ENCODE measurements around the gene SLC2A9.

Gene SLC2A9

DNA sequence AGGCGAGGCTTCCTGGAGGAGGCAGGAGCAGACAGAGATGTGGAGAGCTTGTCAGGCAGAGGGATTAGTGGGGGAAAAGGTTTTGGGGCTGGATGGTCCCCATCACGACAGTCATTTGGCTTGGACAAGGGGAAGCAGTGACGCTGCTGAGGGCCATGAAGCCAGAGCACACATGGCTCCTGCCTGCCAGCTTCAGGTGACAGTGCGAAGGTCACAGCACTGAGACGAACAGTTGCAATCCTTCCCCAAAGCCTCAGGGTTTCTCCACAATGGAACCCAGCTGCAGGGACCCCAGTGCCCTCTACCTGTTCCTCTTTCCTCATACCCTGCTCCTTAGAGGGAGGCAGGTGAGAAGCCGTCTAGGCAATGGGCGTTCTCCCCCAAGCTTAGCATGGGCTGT is 129.6 kb downstream of the SLC2A9 start:
- DNase-seq (ENCODE audit: low spot score) = no peak

DNA sequence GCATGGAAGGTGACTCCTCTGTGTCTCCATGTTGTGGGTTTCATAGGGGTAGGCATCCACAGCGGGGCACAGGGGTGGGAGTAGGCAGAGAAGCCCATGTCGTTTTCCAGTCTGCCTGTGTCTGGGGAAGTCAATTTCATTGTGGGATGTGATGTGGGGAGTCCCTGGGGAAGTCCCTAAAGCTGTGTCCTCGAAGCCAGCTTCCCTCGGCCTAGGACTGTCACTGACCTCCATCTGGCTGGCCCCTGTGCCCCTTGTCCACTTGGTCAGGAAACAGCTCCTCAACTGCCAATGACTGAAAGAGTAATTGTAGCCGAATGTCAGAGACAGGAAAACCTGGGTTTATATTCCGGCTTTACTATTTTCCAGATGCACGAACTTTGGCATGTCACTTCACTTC is 130.2 kb downstream of the SLC2A9 start:
- DNase-seq (ENCODE audit: low spot score) = no peak

DNA sequence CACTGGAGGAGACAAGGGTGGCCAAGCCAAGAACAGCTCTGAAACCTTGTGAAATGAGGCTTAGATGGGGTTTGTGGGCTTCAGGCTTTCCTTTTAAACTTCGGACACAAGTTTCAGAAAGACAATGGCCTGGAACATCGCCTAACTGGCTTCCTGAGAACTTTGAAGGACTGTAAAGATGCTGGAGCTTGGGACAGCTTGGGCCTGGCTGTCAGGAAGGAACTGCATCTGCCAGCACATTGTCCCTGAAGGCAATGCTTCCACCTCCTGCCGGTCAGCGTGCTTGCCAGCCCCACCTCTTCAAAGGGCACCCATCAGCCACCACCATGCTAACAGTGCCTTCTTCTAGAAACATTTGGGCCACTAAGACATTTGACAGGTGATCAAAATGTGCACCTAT is 132.0 kb downstream of the SLC2A9 start:
- no peak for DNase-seq (ENCODE audit: low spot score)

DNA sequence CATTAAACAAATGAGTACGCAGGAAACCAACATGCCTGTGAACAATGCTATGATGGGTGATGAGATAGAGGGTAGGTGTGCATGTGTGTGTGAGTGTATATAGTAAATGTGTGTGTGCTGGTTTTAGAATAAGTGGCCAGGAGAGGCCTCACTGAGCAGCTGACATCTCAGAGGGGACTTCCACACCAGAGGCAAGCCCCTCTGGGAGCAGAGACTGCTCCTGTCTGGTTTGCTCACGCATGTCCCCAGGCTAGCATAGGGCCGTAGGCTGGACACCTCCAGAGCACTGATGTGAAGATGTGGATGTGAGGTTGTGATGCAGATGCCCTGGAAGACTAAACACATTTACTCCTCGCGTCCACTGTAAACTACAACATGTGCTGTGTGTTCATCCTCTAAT is 135.3 kb downstream of the SLC2A9 start:
- DNase-seq (ENCODE audit: low spot score) = no peak

DNA sequence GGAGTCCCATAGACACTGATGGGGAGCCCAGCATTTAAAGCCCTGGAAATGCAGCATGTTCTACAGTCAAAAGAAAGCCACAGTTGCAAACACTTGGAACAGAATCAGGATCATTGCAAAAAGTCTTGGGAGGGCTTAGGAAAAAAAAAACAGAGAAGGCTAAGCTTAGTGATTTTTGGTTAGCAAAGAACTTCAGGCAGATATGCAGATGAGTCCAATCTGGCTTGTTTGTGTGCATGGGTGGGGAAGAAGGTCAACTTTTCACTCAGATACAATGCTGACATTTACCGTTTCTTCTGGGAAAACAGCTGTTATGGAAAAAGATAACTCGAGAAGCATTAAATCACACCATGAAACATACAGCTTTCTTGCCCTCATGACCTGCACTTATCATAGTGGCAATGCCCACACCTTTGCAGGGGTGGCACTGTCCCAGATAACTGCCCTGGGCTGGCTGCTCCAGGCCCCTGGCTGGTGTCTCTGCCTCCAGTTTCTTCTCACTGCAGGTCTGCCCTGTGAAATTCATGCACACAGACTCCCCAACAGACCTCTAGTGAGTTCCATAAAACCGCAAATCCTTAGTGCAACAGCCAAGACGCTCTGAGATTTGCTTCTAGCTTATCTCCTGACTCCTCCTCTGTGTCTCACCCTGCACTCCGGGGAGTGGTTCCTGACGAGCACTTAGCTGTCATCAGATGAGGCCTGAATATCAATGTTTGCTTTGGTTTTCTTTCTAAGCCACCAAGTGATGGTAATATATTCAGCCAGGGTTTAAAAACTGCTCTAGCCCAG is 140.7 kb downstream of the SLC2A9 start:
- no peak for DNase-seq (ENCODE audit: low spot score)

DNA sequence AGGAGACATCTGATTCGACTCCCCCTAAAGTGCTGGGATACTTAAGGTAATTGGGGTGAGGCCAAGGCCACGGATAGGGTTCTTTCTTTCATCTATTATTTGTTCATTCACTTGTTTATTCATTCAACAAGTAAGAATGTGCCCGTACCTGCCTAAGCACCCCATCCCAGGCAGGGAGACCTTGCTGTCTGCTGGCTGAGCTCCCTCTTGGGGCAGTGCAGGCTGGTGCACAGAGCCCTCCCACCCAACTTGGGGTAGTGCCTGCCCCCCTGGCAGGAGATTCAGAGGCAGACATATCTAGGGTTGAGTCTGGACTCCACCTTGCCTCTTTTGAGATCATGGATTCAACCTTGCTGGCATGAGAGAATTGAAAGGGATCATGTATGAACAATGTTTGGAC is 144.2 kb downstream of the SLC2A9 start:
- DNase-seq (ENCODE audit: low spot score) = no peak

DNA sequence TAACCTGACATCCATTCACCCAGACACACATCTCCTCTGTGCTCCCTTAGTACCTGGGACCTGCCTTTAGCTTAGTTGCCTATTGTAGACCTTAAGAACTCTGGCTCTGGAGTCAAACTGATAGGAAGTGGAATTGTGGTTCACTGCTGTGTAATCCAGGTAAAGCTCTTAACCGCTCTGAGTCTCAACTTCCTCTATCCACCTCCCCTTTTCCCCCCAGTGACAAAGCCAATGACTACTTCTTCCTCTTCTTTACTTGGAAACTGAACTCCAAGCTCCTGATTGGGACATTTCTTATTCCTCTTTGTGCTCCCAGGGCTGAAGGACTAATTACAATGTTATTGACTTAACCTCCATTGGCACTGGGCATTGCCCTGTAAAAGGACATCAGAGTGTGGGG is 145.8 kb downstream of the SLC2A9 start:
- no peak for DNase-seq (ENCODE audit: low spot score)

DNA sequence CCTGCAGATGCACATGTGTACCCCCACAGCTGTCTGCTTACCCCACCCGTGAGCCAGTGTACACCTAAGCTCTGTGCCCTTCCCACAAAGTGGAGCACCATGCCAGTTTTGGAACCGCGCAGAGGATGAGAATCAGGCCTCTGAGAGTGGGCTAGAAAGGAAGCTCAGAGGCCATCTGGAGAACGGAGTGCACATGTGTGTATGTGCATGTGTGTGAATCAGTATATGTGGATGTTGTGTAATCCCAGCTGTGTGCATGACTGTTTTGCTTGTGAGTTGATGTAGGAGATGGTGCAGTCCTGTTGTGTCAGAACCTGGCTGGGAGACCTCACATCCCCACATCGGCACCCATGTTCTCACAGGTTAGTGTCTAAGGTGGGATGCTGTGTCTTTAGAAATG is 146.9 kb downstream of the SLC2A9 start:
- no peak for DNase-seq (ENCODE audit: low spot score)

DNA sequence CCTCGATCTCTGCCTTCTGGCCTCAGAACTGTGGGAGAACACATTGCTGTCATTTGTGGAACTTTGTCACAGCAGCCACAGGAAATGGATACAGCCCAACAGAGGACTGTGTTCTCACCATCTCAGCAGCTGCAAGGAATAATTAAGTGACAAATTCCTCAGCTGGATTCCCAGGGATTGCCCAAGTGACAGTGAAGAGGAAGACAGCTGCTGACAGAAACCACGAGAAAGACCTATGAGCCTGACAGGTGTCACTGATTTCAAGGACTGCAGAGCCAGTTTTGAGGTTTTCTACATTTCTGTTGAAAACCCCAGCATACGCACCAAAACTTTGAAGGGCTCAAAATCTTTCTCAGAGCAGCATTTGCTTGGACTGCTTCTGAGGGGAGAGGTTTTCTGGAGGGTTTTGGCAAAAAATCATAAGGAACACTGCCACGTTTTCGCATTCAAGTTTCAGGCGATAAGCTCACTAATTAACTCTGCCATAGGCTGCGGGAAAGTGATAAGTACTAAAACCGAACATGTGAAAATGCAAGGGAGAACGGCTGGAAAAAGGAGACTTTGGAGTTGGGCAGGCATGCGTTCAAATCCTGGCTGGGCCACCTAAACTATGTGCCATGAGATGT is 151.0 kb downstream of the SLC2A9 start:
- no peak for DNase-seq (ENCODE audit: low spot score)

DNA sequence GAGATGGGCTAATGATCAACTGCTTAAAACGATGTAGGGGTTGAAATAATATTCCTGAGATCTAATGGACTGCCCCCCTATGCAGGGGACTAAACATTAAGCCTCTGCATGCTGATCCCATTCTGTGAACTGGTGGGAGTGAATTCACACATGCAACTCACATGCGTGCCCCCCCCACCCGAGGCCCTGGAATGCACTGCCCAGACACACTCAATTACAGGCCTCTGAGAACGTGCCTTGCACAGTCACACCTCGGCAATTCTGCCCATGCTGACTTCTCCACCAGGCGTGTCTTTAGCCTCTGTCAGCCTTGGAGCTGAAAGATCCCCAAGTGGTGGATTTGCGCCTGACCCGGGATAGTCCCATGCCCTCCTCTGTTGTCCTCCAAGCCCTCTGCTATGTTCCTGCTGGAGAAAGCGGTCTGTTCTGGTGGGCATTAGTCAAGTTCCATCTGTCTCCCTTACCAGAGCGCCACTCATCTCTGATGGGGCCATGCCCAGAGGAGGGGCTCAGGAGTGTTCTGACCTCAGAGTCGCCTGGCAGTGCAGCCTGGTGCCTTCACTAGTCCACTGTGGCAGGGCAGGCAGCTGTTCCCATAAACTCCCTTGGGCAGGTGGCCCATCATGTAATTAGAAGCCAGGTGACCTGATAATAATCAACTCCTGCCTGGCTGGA is 153.4 kb downstream of the SLC2A9 start:
- no peak for DNase-seq (ENCODE audit: low spot score)

DNA sequence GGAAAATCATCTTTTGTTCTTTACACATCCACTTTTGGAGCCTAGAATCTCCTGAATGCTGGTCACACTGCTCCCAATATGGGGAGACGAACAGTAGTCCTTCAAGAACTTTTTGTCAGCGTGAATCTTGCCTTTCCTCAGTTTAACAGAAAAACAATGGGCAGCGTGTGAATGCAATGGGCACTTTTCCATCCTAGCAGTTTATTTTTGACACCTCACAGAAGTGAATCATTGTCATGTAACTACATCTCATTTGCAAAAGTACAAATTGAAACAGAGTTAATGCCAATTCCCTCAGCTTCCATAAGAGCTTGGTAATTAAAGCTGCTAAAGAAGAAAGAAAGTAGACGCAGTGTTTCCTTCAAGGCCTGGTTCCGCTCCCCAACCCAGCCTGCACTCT is 154.4 kb downstream of the SLC2A9 start:
- DNase-seq (ENCODE audit: low spot score) = no peak

DNA sequence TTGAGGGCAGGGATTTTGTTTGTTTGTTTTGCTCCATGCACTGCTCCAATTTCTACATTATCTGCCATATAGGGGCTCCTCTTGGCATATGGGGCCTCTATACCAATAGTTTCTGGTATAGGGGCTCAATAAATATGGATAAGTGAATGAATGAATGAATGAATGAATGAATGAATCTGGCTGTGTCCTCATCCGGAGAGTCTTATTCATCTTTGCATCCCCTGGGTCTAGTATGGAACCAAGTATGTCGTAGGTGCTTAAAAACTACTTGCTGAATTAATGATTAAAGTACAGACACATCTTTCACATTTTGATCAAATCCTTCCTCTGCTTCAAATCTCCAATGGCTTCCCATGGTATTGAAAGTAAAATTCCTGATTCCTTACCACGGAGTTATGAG is 159.7 kb downstream of the SLC2A9 start:
- no peak for DNase-seq (ENCODE audit: low spot score)

DNA sequence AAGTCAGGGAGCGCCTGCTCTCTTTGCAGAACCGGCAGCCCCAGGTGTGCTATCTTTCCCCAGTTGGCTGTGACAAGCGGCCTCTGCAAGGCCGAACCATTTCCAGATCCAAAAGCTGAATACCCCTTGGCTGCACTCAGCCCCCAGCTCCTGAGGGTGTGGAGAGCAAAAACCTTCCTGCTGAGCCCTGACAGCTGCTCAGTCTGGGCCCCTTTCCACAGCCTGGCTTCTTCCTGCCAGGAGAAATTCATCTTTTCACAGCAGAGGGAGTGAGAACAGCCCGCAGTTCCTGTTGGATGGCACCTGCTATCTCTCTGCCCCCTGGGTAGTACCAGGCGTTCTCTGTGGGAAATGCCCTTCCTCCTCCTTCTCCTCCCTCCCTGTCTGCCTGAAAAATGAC is 161.5 kb downstream of the SLC2A9 start:
- DNase-seq (ENCODE audit: low spot score) = no peak

DNA sequence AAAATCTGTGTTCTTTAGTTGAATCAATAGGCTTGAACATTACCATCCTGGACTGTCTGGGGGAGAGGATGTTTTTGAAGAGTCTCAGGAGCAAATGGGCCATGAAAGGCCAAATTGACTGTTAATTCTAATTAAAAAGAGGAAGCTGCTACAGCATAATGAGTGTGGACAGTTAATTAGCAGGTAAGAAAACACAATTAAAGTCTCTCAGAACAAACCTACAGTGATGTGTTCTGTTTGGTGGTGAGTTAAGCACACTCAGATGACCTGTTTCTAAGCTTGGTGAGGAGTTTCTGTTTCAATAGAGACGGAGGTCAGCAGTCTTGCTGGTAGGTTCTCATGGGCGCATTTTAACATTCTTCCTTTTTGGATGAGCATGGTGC is 171.8 kb downstream of the SLC2A9 start:
- no peak for DNase-seq (ENCODE audit: low spot score)

DNA sequence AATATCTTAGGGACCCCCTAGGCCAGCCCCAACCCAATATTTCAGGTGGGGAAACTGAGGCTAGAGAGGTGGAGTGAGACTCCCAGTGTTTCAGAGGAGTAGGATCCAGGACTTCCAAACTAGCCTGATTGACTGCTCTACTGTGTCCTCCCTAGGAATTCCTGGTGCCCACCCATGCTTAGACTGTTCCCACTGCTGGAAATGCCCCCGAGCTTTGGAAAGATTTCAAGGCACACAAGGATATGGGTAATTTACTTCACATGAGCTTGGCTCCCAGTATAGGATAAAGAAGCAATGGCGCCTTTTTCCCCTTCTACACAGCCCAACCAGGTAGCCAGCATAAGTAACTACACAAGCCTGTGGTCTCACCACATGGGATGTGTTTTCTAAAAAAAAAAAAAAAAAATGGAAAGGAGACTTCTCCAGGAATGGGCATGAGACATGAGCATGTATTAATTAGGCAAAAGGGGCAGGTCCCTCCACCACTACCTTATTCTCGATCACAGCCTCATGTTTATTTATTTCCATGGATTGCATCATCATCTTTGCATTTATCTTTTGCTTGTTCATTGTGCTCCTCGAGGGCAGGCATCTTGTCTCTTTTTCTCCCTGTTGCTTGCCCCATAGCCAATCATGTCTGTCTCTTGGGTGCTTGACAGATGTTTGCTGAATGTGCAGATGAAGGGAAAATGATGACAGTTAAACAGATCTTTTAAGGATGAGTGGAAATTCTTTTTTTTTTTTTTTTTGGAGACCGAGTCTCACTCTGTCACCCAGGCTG is 173.1 kb downstream of the SLC2A9 start:
- no peak for DNase-seq (ENCODE audit: low spot score)

DNA sequence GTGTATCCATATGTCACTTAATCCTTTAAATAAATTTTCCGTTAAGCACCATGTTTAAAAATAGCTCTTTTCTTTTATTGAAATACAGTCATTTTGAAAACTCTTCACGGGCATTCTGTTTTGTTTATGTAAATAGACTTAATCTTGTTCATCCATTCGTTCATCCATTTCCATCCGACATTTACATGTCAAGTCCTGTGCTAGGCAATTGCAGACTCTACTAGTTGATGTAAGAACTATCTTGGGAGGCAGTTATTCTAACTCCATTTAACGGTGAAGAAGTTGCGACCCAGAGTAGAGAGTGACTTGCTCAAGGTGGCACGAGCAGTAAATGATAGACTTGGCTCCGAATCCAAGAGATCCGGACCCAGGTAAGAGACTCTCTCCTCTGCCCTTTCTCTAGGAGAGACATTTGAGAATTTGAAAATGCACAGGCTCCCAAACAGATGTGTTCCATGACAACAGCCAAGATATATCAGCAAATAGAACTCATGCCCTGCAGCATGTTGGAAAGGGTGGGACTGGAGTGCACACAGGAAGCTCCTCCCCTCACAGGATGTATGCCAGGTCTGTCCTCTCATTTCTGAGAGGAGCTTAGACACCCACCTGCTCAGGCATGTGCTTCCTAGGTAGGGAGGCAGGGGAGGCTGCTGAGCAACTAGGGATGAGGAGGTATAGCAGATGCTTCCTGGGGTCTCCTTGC is 175.4 kb downstream of the SLC2A9 start:
- DNase-seq (ENCODE audit: low spot score) = no peak

DNA sequence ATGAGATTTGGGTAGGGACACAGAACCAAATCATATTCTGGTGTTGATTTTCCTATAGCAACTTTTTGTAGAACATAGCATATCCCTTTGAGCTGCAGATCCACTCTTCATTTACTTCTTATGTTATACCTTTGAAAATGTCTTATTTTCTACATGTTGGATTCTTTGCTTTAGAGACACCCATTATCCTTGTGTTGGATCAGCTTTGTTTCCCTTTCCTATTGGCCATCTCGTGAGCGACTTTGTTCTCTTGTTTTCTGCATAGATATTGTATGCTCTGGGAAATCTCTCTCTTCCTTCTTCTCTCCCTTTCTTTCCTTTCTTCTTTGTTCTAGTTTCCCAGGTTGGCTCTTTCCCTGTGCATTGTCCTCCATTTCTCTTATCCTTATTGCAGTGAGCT is 180.2 kb downstream of the SLC2A9 start:
- no peak for DNase-seq (ENCODE audit: low spot score)

DNA sequence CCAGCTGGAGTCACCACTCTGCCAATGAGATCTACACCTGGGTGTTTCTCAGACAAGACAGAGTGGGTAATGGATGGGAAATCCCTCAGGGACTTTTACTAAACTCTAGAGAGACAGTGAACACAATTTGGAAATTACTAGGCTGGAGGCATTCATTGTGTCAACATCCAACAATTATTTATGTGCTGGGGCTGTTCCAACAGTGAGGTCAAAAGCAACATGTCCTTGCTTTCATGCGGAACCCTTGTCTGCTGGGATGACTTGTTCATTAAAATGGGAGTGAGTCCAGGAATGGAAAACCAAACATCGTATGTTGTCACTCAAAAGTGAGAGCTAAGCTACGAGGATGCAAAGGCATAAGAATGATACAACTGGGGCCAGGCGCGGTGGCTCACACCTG is 185.9 kb downstream of the SLC2A9 start:
- DNase-seq (ENCODE audit: low spot score) = no peak

DNA sequence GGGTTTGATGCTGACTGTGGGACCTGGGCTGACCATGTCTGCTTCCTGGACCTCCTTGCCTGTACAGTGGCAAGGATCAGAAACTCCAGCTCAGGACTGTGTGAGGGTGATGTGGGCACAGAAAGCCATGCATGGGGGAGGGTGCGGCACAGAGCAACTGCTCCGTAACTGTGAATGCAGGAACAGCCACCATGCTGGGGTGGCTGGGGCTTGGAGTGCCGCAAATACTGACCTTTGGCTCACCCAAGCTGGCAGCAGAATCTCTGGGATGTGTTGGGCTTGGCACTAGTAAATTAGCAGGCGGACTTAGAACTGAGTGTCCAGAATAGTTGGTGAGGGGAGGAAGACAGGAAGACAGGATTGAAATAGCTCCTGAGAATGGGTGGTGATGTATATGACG is 187.9 kb downstream of the SLC2A9 start:
- no peak for DNase-seq (ENCODE audit: low spot score)

DNA sequence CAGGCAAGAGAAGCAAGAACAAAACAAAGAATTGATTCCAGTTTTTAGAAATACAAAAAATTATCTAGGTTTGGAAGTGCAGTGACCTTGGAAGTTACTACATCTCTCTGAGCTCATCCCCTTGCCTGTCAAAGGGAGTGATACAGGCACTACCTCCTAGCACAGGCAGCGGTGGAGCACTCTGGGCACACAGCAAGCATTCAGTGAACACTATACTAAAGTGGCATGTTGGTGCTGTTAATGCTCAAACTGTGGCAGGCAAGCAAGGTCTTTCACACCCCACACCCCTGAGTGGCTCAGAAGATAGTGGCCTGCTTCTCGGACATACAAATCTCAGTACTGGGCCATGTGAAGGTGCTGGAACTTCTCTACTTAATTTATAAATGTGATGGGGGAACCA is 188.7 kb downstream of the SLC2A9 start:
- no peak for DNase-seq (ENCODE audit: low spot score)

DNA sequence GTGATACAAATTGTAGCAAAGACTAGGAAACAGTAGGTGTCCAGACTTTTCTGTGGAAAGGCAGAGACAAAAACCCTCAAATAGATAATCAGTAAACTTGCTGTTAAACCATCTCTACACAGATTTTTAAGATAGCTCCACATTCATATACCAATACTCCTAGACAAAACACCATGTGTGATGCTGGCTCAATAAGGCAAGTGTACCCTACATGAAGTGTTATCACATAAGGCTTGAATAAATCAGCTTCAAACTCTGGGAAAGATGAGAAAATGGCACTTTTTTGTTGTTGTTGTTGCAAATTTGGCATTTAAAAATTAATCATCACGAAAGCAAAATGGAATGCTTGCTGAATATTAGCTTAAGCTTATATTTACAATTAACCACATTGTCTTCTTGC is 194.7 kb downstream of the SLC2A9 start:
- no peak for DNase-seq (ENCODE audit: low spot score)

DNA sequence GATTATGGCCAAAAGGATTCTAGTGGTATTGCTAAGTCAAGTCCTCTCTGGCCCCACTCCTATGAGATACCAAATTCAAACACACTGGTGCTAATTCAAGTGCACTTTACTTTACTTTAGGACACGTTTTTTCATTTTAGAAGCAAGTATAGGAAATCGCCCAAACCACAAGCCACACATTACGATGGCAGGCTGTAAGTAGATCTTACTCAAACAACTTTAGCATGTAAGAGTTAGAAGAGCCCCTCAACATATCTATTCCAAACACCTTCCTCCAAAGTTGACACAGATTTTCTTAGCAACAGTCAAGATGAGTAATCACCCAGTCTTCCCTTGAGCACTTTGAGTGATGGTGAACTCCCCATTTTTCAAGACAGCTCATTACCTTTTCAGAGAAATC is 196.2 kb downstream of the SLC2A9 start:
- DNase-seq (ENCODE audit: low spot score) = no peak

Data from HuH-7.5 (cell line).